Mucosa of descending colon (tissue), 3 donors: ENCODE data around the gene ATRNL1. TPM values are rescaled to one million over a fixed set of nuclear protein-coding genes. Genes with fewer than 3 reads are reported as not detected.

ENCODE experiments used
- ATAC-seq: fragments of 200-7000 bp; cut with Tn5 transposase; one replicate; pipeline ENCODE4 v1.9.1; 2020; ENCODE audit warnings: mild to moderate bottlenecking, moderate library complexity
- DNase-seq, 3 donors: peaks; one replicate each; pipeline ENCODE4 v3.0.0-alpha.2; 2020
- H3K36me3 ChIP-seq: fragments of 200-600 bp; one replicate; pipeline ENCODE4 v1.8.0; 2021; ENCODE audit warnings: low read depth, mild to moderate bottlenecking
- H3K4me1 ChIP-seq: fragments of 200-600 bp; one replicate; pipeline ENCODE4 v1.8.0; 2021; ENCODE audit warnings: low read depth, mild to moderate bottlenecking
- H3K4me3 ChIP-seq: fragments of 200-600 bp; one replicate; pipeline ENCODE4 v1.8.0; 2021; ENCODE audit warnings: mild to moderate bottlenecking
- H3K9me3 ChIP-seq: fragments of 200-600 bp; one replicate; pipeline ENCODE4 v1.8.0; 2021; ENCODE audit warnings: mild to moderate bottlenecking
- CTCF ChIP-seq: fragments of 200-600 bp; IDR thresholded peaks from one replicate; pipeline ENCODE4 v1.8.0; 2022; ENCODE audit warnings: antibody characterized with exemption, mild to moderate bottlenecking
- intact Hi-C, 2 donors: fragments of 100-400 bp; cut with DNase I in 1 of 2; cut with micrococcal nuclease in 1 of 2; formaldehyde crosslinking; loops; one replicate each; pipeline versions ENCODE4 v1.11.0 to v1.11.1; 2022; cut with DNase I, micrococcal nuclease
- total RNA-seq, 3 donors: library from RNA; stranded (reverse); fragmentation: NEBNext Ultra II Directional in 2 of 3; extraction: Animal tissue kit (Norgen Biotek cat#: 25700) in 2 of 3; gene quantifications; one replicate each; pipeline versions ENCODE4 v1.2.1 to v1.2.4, GENCODE V29; 2021 to 2023
- donor health status: DM: no; HTN: no; CAD: no; lungs with moderate emphysema.
- donor health status: DM: no; HTN: no; CAD: no.
- donor health status: DM: no; HTN: yes; CAD: no.

The ATRNL1 gene
- total RNA-seq, 3 donors from 2014 or later = 0.58 to 61.7 (median 1.8) TPM

GRCh38 chr10:115638246-115638645 lies 545.1 kb downstream of the ATRNL1 start:
- Histone ChIP-seq H3K9me3 (no peaks in the 10 kb centered on the region), H3K36me3 (no peaks in the 10 kb centered on the region), H3K4me1 (no peaks in the 10 kb centered on the region), H3K4me3 (no peak overlapping the region)
- intact Hi-C loops = no loop called here
- no peak for ATAC-seq
- no peak for DNase-seq
- no peak for TF ChIP-seq CTCF

GRCh38 chr10:115649217-115649616 lies 556.1 kb downstream of the ATRNL1 start:
- no peak for ATAC-seq
- Histone ChIP-seq H3K36me3 (no peaks in the 10 kb centered on the region), H3K9me3 (no peaks in the 10 kb centered on the region), H3K4me3 (no peak overlapping the region), H3K4me1 (no peaks in the 10 kb centered on the region)
- intact Hi-C loops = no loop called here
- no peak for TF ChIP-seq CTCF
- no peak for DNase-seq

- no peak for ATAC-seq
- no peak for DNase-seq
- intact Hi-C loops = no loop called here
- H3K36me3 ChIP-seq = no peaks in the 10 kb centered on the region
- H3K9me3 ChIP-seq = no peaks in the 10 kb centered on the region
- no peaks in the 10 kb centered on the region for H3K4me1 ChIP-seq
- no peak for TF ChIP-seq CTCF
- H3K4me3 ChIP-seq = no peak overlapping the region
Observed at GRCh38 chr10:115653473-115653872, 560.3 kb downstream of the ATRNL1 start.

- H3K36me3 ChIP-seq = no peaks in the 10 kb centered on the region
- ATAC-seq (no peak), DNase-seq (no peak)
- intact Hi-C loops = no loop called here
- no peak overlapping the region for H3K4me3 ChIP-seq
- no peaks in the 10 kb centered on the region for H3K4me1 ChIP-seq
- no peak for TF ChIP-seq CTCF
- no peaks in the 10 kb centered on the region for H3K9me3 ChIP-seq
Observed at GRCh38 chr10:115654961-115655360, 561.8 kb downstream of the ATRNL1 start.

GRCh38 chr10:115657161-115657860 lies 564.1 kb downstream of the ATRNL1 start:
- H3K36me3 ChIP-seq = no peaks in the 10 kb centered on the region
- DNase-seq (no peak), ATAC-seq (no peak)
- no peaks in the 10 kb centered on the region for H3K4me1 ChIP-seq
- no peak for TF ChIP-seq CTCF
- no peaks in the 10 kb centered on the region for H3K9me3 ChIP-seq
- intact Hi-C loops = no loop called here
- no peak overlapping the region for H3K4me3 ChIP-seq

- Histone ChIP-seq H3K4me3 (no peak overlapping the region), H3K4me1 (no peaks in the 10 kb centered on the region), H3K9me3 (no peaks in the 10 kb centered on the region), H3K36me3 (no peaks in the 10 kb centered on the region)
- DNase-seq = no peak
- intact Hi-C loops = no loop called here
- ATAC-seq = no peak
- TF ChIP-seq CTCF = no peak
Observed at GRCh38 chr10:115659616-115660015, 566.5 kb downstream of the ATRNL1 start.
